Pons (tissue), 1 donor: ENCODE data around the gene CARHSP1.
"Not testable (repeated sequence)": the region's sequence is repeated elsewhere in the genome, so short reads cannot be mapped to it uniquely, and the experiment has no call there.

Experiments
- DNase-seq: peaks from one replicate; pipeline ENCODE4 v3.0.0-alpha.2; 2016; ENCODE audit warnings: low spot score

CARHSP1 gene

GRCh38 chr16:8854298-8854948 lies 14.4 kb downstream of the CARHSP1 start:
- no peak for DNase-seq

GRCh38 chr16:8853611-8854010 lies 15.2 kb downstream of the CARHSP1 start:
- no peak for DNase-seq

GRCh38 chr16:8853150-8853549 lies 15.7 kb downstream of the CARHSP1 start:
- DNase-seq = no peak

GRCh38 chr16:8852534-8852933 lies 16.3 kb downstream of the CARHSP1 start:
- DNase-seq = no peak

- no peak for DNase-seq
Observed at GRCh38 chr16:8851761-8852403, 16.9 kb downstream of the CARHSP1 start.

GRCh38 chr16:8850279-8850885 lies 18.4 kb downstream of the CARHSP1 start:
- DNase-seq = no peak

GRCh38 chr16:8849411-8850011 lies 19.3 kb downstream of the CARHSP1 start:
- DNase-seq = no peak

- no peak for DNase-seq
Observed at GRCh38 chr16:8848939-8849391, 19.8 kb downstream of the CARHSP1 start.

GRCh38 chr16:8848231-8848938 lies 20.4 kb downstream of the CARHSP1 start:
- no peak for DNase-seq

GRCh38 chr16:8847623-8848022 lies 21.2 kb downstream of the CARHSP1 start:
- no peak for DNase-seq

- no peak for DNase-seq
Observed at GRCh38 chr16:8847145-8847544, 21.7 kb downstream of the CARHSP1 start.

GRCh38 chr16:8846401-8846932 lies 22.3 kb downstream of the CARHSP1 start:
- DNase-seq = no peak

- no peak for DNase-seq
Observed at GRCh38 chr16:8845699-8846298, 23.0 kb downstream of the CARHSP1 start.

- DNase-seq = not testable (repeated sequence)
Observed at GRCh38 chr16:8843296-8843695, 25.5 kb downstream of the CARHSP1 start.

- DNase-seq = not testable (repeated sequence)
Observed at GRCh38 chr16:8842016-8842415, 26.8 kb downstream of the CARHSP1 start.

- DNase-seq = not testable (repeated sequence)
Observed at GRCh38 chr16:8837594-8837993, 31.2 kb downstream of the CARHSP1 start.

GRCh38 chr16:8836797-8837196 lies 32.0 kb downstream of the CARHSP1 start:
- not testable (repeated sequence) for DNase-seq

GRCh38 chr16:8832717-8833105 lies 36.1 kb downstream of the CARHSP1 start:
- DNase-seq = no peak

GRCh38 chr16:8831871-8832716 lies 36.7 kb downstream of the CARHSP1 start:
- DNase-seq = no peak

- no peak for DNase-seq
Observed at GRCh38 chr16:8831450-8831849, 37.4 kb downstream of the CARHSP1 start.
